Measurements from ENCODE around the gene UQCRHL.

GRCh38 chr1:15850471-15851001 lies 43.1 kb upstream of the UQCRHL start:
- TF ChIP-seq RNF2 (IDR thresholded peaks at IDR 0.05; ENCODE audit: borderline replicate concordance, low read depth, low read length, missing control alignments, poor library complexity, severe bottlenecking) (no peak), POLR2A (IDR thresholded peaks at IDR 0.05; ENCODE audit: control extremely low read depth in 1 of 2, low read depth in 2 of 2, low read length in 2 of 2) (no peak)
- TF ChIP-seq, protein P1, sequence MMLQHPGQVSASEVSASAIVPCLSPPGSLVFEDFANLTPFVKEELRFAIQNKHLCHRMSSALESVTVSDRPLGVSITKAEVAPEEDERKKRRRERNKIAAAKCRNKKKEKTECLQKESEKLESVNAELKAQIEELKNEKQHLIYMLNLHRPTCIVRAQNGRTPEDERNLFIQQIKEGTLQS (IDR thresholded peaks at IDR 0.05; ENCODE audit: insufficient read depth, low read depth, low read length), result no peak

Measured in H1 (cell line).